Small intestine (tissue), 7 donors: Measurements from ENCODE around the gene ALPK1. TPM values are rescaled to one million over a fixed set of nuclear protein-coding genes. Genes with fewer than 3 reads are reported as not detected.

Experiments
- DNase-seq, 2 donors: peaks; one replicate each; pipeline versions ENCODE4 v3.0.0 to v3.0.0-alpha.2; 2013
- FAIRE-seq: peaks from 2 replicates; lab custom pipeline; 2012; peaks lifted over from hg19 to GRCh38; lab: Jason Lieb, UNC
- H3K27ac ChIP-seq, 3 donors: one replicate each; pipeline ENCODE4 v1.5.1; 2013; ENCODE audit warnings: low read length in 2 of 3, mild to moderate bottlenecking in 2 of 3, control low read depth in 1 of 3, inconsistent platforms in 1 of 3, low read depth in 1 of 3, moderate library complexity in 1 of 3
- H3K27me3 ChIP-seq, 3 donors: one replicate each; pipeline ENCODE4 v1.6.1; 2013; ENCODE audit warnings: low read length in 3 of 3, inconsistent platforms in 1 of 3; ENCODE audit not compliant: control insufficient read depth in 3 of 3, insufficient read depth in 3 of 3
- H3K36me3 ChIP-seq, 3 donors: one replicate each; pipeline ENCODE4 v1.6.1; 2013; ENCODE audit warnings: low read length in 3 of 3, inconsistent platforms in 1 of 3, low read depth in 1 of 3, mild to moderate bottlenecking in 1 of 3, moderate library complexity in 1 of 3; ENCODE audit not compliant: control insufficient read depth in 3 of 3, insufficient read depth in 2 of 3
- H3K4me1 ChIP-seq, 3 donors: one replicate each; pipeline ENCODE4 v1.6.1; 2013; ENCODE audit warnings: low read length in 2 of 3, inconsistent platforms in 1 of 3, low read depth in 1 of 3, mild to moderate bottlenecking in 1 of 3, moderate library complexity in 1 of 3; ENCODE audit not compliant: control insufficient read depth in 3 of 3, insufficient read depth in 2 of 3
- H3K4me3 ChIP-seq, 3 donors: one replicate each; pipeline ENCODE4 v1.5.1; 2013; ENCODE audit warnings: low read length in 3 of 3, control low read depth in 1 of 3, inconsistent platforms in 1 of 3, low read depth in 1 of 3, mild to moderate bottlenecking in 1 of 3, moderate library complexity in 1 of 3
- H3K9me3 ChIP-seq, 2 donors: one replicate each; pipeline ENCODE4 v1.6.1; 2013; ENCODE audit warnings: low read depth in 1 of 2, low read length in 1 of 2; ENCODE audit not compliant: control insufficient read depth in 2 of 2, insufficient read depth in 1 of 2
- WGBS, 3 donors: extraction: QIAGEN DNeasy Blood & Tissue Kit; methylation state at CpG; one replicate each; pipeline ENCODE4 v1.1.7; 2013; 5-methylcytosine and 5-hydroxymethylcytosine counted together
- polyA plus RNA-seq, 4 donors: library from polyadenylated mRNA; stranded (reverse) in 3 of 4; unstranded in 1 of 4; fragments of 200-250 nt in 3 of 4; fragments of 120-200 nt in 1 of 4; gene quantifications; one replicate each; pipeline versions ENCODE4 v1.2.1 to v1.2.3, GENCODE V29; 2013
- donor health status: healthy with polysubstance abuse.
- donor health status: control.
- donor health status: control.
- donor health status: Bipolar disorder and iron deficiency.
- donor health status: healthy.

Gene ALPK1
- polyA plus RNA-seq, 4 donors, result 4.3 to 26.9 (median 6.1) TPM

DNA sequence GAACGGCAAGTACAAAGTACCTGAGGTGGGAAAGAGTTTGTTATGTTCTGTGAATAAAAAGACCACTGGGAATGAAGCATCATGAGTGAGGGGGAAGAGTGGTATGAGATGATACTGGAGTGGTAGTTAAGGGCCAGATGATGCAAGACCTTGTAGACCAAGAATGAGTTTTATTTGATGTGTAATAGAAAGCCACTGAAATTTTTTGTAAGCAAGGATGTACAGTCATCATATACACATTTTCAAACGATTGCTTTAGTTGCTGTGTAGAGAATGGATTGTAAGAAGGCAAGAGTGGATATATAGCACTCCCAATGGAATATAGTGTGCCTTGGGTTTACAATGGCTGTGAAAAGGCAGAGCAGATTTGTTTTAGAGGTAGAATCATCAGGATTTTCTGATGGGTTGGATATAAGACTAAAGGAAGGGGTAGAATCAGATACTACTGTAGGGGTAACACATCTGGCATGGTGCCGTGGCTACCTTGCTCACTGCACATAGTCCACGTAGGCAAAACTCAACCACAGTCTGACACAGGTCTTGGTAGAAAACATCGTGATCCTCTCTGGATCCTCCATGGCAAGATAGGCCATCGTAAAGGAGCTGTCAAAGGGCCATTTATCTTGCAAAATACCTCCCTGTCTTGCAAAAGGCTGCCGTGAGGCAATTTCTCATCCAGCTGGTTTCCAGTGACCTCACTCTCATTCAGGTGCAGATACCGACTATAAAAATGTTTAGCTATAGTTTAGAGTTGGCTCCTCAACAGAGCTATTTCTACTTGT is 26.3 kb upstream of the ALPK1 start:
- no peaks in the 10 kb centered on the region for H3K4me1 ChIP-seq
- 90 to 93% (median 91%) methylated on average over 8 of the region's 8 CpGs for WGBS, 3 donors
- peaks cover 2 to 6% (median 4%) of the 10 kb centered on the region in 3 donors for H3K36me3 ChIP-seq
- H3K27me3 ChIP-seq, result no peaks in the 10 kb centered on the region
- no peak overlapping the region for H3K27ac ChIP-seq
- DNase-seq (no peak), FAIRE-seq (no peak)
- no peak overlapping the region for H3K4me3 ChIP-seq
- H3K9me3 ChIP-seq, result no peaks in the 10 kb centered on the region

DNA sequence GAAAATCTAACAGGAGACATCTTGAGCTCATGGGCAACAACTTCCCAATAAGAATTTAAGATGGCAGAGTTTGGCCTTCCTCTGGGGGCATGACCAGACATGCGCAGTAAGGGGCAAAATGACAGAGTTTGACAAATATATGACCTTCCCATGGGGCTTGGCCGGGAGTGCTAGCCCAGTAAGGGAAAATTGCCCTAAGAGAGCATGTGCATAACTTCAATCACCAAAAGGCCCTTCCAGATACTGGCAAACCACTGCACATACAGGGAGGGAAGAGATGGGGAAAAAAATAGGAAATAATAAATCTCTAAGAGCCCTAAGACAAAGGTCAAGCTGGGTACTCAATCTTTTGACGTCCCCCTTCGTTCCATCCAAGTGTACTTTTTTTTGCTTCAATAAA is 24.9 kb upstream of the ALPK1 start:
- Histone ChIP-seq H3K36me3 (peaks cover 2 to 11% (median 4%) of the 10 kb centered on the region in 3 donors), H3K27ac (no peak overlapping the region), H3K4me3 (no peak overlapping the region), H3K27me3 (no peaks in the 10 kb centered on the region), H3K9me3 (no peaks in the 10 kb centered on the region), H3K4me1 (no peaks in the 10 kb centered on the region)
- DNase-seq, result no peak
- no peak for FAIRE-seq
- WGBS, 3 donors, result 87 to 93% (median 91%) methylated on average over 4 of the region's 4 CpGs

DNA sequence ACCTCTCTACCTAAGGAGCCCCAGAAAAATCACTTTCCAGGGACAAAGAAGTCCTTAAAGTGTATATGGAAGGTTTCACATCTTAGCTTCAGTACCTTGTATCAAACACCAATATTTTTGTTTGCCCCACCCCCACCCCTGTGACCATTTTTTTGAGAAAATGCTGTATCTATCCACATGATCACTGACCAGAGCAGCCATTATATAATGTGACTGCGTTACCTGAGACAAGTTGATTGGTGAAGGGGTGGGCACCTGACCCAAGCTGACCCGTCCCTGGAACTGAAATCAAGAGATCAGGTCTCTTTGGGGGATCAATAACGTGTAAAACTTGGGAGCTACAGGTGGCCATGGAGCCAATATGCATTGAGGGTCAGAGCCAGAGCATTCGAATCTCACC is 22.2 kb upstream of the ALPK1 start:
- FAIRE-seq (no peak), DNase-seq (no peak)
- Histone ChIP-seq H3K27me3 (no peaks in the 10 kb centered on the region), H3K4me1 (no peaks in the 10 kb centered on the region), H3K9me3 (no peaks in the 10 kb centered on the region), H3K4me3 (no peak overlapping the region), H3K27ac (no peak overlapping the region), H3K36me3 (peaks cover 4 to 11% (median 5%) of the 10 kb centered on the region in 3 donors)
- WGBS, 3 donors, result 95 to 99% (median 95%) methylated on average over 4 of the region's 4 CpGs

DNA sequence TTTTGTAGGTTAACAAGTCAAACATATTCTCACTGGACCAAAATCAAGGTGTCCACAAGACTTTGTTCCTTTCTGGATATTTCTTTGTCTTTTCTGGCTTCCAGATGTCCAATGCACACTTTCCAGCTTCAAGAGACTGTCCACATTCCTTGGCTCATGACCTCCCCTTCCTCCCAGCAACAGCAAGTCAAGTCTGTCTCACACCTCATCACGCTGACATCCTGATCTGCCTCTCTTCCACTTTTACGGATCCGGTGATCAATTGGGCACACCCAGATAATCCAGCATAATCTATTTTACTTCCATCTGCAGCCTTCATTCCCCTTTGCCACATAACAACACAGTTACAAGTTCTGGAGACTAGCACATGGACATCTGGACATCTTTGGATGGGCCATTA is 21.1 kb upstream of the ALPK1 start:
- Histone ChIP-seq H3K27me3 (no peaks in the 10 kb centered on the region), H3K27ac (no peak overlapping the region), H3K9me3 (no peaks in the 10 kb centered on the region), H3K4me3 (no peak overlapping the region), H3K4me1 (no peaks in the 10 kb centered on the region), H3K36me3 (peaks cover under 1 to 11% (median 5%) of the 10 kb centered on the region in 3 donors)
- DNase-seq (no peak), FAIRE-seq (no peak)
- WGBS, 3 donors, result 96 to 97% (median 97%) methylated on average over 3 of the region's 3 CpGs

DNA sequence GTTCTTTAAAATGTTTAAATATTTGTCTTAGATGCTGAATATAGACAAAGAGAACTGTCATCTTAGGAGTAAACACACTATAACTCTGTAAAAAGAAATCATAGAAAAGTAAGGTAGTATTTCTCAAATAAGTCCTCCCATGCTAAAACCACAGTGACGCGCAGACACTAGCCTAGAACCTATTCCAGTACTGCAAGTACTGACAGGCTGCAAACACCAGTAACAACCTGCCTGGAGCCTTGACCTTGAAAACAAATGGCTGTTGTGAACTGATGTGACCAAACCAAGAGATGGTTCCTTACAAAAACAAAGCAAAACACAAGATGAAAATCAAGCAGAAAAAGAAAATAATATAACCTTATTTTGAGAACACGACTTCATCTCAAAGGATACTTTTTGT is 19.9 kb upstream of the ALPK1 start:
- no peak for FAIRE-seq
- Histone ChIP-seq H3K4me1 (no peaks in the 10 kb centered on the region), H3K4me3 (no peak overlapping the region), H3K9me3 (no peaks in the 10 kb centered on the region), H3K27ac (no peak overlapping the region), H3K27me3 (no peaks in the 10 kb centered on the region), H3K36me3 (peaks cover 0 to 9% (median 5%) of the 10 kb centered on the region in 3 donors)
- WGBS, 3 donors, result 82 to 94% (median 94%) methylated on average over 3 of the region's 3 CpGs
- DNase-seq, result no peak

DNA sequence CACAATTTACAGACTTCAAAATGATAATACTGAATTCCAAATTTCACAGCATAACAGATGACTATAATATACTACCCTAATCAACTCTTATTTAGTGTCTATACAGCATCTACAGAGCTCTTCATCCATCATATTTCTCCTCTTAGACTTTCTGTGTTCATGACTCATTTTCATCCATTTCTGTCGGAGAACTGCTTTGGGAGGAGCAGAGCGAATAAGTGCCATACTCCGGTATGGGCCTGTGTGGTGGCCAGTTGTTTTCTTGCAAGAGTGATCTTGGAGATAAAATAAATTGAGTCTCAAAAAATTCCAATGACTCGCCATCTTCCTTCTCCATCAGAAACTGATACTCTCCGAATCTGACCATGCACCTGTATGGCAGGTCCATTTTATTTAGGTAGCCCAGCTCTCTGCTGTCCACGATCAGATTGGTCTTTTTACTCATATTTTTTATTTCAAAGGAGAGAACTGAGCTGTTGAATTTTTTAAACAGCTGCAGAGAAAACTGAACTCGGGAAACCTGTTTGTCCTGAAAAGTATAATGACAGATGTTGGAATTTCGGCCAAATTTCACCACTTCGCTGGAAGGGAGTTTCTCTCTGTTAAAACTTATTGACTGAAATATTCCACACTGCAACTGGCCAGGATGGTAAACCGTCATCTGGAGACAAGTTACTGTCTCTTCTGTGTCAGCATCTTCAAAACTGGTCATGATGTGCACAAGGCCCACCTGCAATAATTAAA is 19.3 kb upstream of the ALPK1 start:
- Histone ChIP-seq H3K36me3 (peaks cover 0 to 8% (median 5%) of the 10 kb centered on the region in 3 donors), H3K27ac (no peak overlapping the region), H3K4me3 (no peak overlapping the region), H3K9me3 (no peaks in the 10 kb centered on the region), H3K4me1 (peaks cover 0 to 4% (median 0%) of the 10 kb centered on the region in 3 donors), H3K27me3 (no peaks in the 10 kb centered on the region)
- DNase-seq (no peak), FAIRE-seq (no peak)
- WGBS, 3 donors, result 84 to 93% (median 92%) methylated on average over 10 of the region's 10 CpGs

DNA sequence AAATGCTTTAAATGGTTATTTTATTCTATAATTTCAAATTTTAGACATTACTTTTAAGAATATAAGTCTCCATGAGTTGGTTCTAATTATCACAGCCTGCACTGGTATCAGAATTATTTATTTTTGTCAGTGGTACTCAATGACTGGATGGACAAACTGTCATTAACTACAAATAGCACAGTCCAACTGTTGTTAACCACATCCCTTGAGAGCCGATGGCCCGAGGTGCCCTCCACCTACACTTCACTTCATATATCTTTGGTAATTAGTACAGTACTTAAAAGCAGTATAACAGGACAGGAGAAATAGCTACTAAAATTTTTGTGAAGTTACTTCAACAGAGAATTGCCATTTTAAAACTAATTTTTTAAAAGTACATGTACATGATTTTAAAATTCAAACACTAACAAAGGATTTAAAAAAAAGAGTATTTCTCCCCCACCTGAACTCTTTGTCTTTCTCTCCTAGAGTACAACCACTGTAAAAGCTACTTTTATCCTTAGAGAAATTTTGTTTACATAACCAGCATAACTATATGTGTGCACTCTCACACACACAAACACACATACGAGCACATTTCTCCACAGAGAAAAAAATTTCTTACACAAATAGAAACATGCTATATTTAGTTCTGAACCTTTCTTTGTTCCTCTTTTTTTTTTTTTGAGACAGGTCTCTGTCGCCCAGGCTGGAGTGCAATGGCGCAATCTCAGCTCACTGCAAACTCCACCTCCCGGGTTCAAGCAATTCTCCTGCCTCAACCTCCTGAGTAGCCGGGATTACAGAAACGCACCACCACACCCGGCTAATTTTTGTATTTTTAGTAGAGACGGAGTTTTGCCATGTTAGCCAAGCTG is 17.9 kb upstream of the ALPK1 start:
- H3K27me3 ChIP-seq, result no peaks in the 10 kb centered on the region
- H3K9me3 ChIP-seq, result no peaks in the 10 kb centered on the region
- H3K4me1 ChIP-seq, result peaks cover 0 to 5% (median 2%) of the 10 kb centered on the region in 3 donors
- H3K36me3 ChIP-seq, result peaks cover 0 to 8% (median 3%) of the 10 kb centered on the region in 3 donors
- FAIRE-seq (no peak), DNase-seq (no peak)
- H3K27ac ChIP-seq, result no peak overlapping the region
- 57 to 72% (median 58%) methylated on average over 10 of the region's 10 CpGs for WGBS, 3 donors
- H3K4me3 ChIP-seq, result no peak overlapping the region

DNA sequence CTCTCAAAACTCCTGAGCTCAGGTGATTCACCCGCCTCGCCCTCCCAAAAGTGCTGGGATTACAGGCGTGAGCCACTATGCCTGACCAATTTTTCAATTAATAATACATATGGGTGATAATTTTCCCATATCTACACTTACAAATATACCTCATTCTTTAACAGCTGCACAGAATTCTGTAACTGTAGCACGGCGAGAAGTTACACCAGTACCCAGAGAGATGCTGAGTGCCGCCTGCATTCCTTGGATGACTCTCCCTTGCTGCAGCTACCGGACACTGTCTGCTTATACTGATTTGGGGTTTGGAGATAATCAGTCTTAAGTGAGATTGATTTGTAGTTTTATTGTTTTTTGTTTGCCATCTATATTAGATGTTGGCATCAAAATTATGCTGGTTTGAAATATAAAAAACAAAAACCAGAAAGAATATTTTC is 17.3 kb upstream of the ALPK1 start:
- FAIRE-seq (no peak), DNase-seq (no peak)
- H3K4me1 ChIP-seq, result peaks cover 0 to 5% (median 2%) of the 10 kb centered on the region in 3 donors
- H3K9me3 ChIP-seq, result no peaks in the 10 kb centered on the region
- peaks cover 0 to 8% (median 3%) of the 10 kb centered on the region in 3 donors for H3K36me3 ChIP-seq
- no peak overlapping the region for H3K27ac ChIP-seq
- WGBS, 3 donors, result 80 to 93% (median 91%) methylated on average over 7 of the region's 7 CpGs
- no peak overlapping the region for H3K4me3 ChIP-seq
- no peaks in the 10 kb centered on the region for H3K27me3 ChIP-seq
